Right atrium auricular region (tissue), 2 donors: ENCODE results near the gene TLE3. TPM values are rescaled to one million over a fixed set of nuclear protein-coding genes. Genes with fewer than 3 reads are reported as not detected.

Experiments used
- DNase-seq: peaks from one replicate; pipeline ENCODE4 v3.0.0-alpha.2; 2019; ENCODE audit warnings: low spot score
- H3K27ac ChIP-seq, 2 donors: fragments of 200-600 bp; sonication (generic); 1 replicate in 1 of 2; 2 replicates in 1 of 2; pipeline ENCODE4 v1.5.1; 2016 to 2019
- H3K27me3 ChIP-seq, 2 donors: fragments of 200-600 bp; sonication (generic); one replicate each; pipeline versions ENCODE4 v1.5.1 to v1.6.0; 2017 to 2019
- H3K36me3 ChIP-seq: fragments of 200-600 bp; sonication (generic); one replicate; pipeline ENCODE4 v1.5.1; 2016
- H3K4me1 ChIP-seq, 2 donors: fragments of 200-600 bp; sonication (generic); one replicate each; pipeline versions ENCODE4 v1.5.1 to v1.6.0; 2017 to 2019
- H3K4me3 ChIP-seq, 2 donors: fragments of 200-600 bp; sonication (generic); 1 replicate in 1 of 2; 2 replicates in 1 of 2; pipeline ENCODE4 v1.5.1; 2017 to 2019; ENCODE audit warnings: mild to moderate bottlenecking in 1 of 2, moderate library complexity in 1 of 2
- H3K9me3 ChIP-seq, 2 donors: fragments of 200-600 bp; sonication (generic); one replicate each; pipeline ENCODE4 v1.5.1; 2019
- CTCF ChIP-seq, 2 donors: fragments of 200-600 bp; sonication (generic); IDR thresholded peaks; one replicate each; pipeline ENCODE4 v1.5.1; 2019; ENCODE audit warnings: antibody characterized with exemption in 2 of 2
- total RNA-seq, 2 donors: library from RNA; depleted of rRNA; stranded (reverse); fragments of >200 nt; gene quantifications; one replicate each; pipeline ENCODE4 v1.1.0, GENCODE V29; 2016

The TLE3 gene
- total RNA-seq, 2 donors from 2014 or later = 23.3 to 61.7 TPM

- no peak for TF ChIP-seq CTCF (IDR thresholded peaks at IDR 0.05)
- no peaks in the 10 kb centered on the region for H3K27me3 ChIP-seq
- no peaks in the 10 kb centered on the region for H3K9me3 ChIP-seq
- H3K36me3 ChIP-seq = no peaks in the 10 kb centered on the region
- DNase-seq = peak; percentile 81
- H3K4me3 ChIP-seq = no peak overlapping the region
- peaks cover 0 to 16% of the 10 kb centered on the region in 2 donors for H3K4me1 ChIP-seq
- H3K27ac ChIP-seq = no peak overlapping the region
Measured at GRCh38 chr15:70121624-70122302, 24.0 kb upstream of the TLE3 start.

- H3K9me3 ChIP-seq = no peaks in the 10 kb centered on the region
- TF ChIP-seq CTCF (IDR thresholded peaks at IDR 0.05) = no peak
- peaks cover 0 to 9% of the 10 kb centered on the region in 2 donors for H3K4me1 ChIP-seq
- DNase-seq = no peak
- no peaks in the 10 kb centered on the region for H3K27me3 ChIP-seq
- no peak overlapping the region for H3K4me3 ChIP-seq
- H3K27ac ChIP-seq = no peak overlapping the region
- H3K36me3 ChIP-seq = no peaks in the 10 kb centered on the region
Measured at GRCh38 chr15:70120958-70121623, 23.4 kb upstream of the TLE3 start.

DNA sequence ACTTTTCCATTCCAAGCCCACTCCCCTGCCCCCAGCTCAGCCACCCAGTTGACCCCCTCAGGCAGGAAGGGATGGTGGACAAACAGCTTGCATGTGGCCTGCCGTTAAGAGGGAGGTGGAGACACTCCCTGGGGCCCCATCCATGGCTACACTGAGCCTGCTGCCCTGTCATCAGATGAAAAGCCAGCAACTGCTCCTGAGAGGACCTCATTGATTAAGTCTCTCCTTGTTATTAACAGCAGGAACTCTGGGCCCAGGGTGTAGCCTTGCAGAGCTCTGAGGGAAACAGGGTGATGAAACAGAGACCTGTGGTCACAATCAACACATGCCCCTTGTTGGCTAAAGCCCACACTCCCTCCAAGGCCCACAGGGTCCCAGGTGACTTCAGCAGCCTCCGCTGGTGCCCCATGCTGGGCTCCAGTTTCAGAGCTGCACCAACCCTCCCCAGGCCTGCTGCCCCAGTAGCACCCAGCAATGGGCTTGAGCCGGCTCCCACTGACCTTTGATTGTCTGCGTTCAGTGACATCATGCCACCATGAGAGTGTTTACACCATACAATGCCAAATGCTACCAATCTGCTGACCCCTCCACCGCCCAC lies 22.3 kb upstream of the TLE3 start:
- TF ChIP-seq CTCF (IDR thresholded peaks at IDR 0.05) = no peak
- H3K27ac ChIP-seq = no peak overlapping the region
- no peak for DNase-seq
- H3K36me3 ChIP-seq = no peaks in the 10 kb centered on the region
- no peaks in the 10 kb centered on the region for H3K9me3 ChIP-seq
- H3K27me3 ChIP-seq = no peaks in the 10 kb centered on the region
- H3K4me3 ChIP-seq = no peak overlapping the region
- peaks cover 0 to 9% of the 10 kb centered on the region in 2 donors for H3K4me1 ChIP-seq

- Histone ChIP-seq H3K4me3 (no peak overlapping the region), H3K27ac (no peak overlapping the region), H3K9me3 (no peaks in the 10 kb centered on the region), H3K36me3 (no peaks in the 10 kb centered on the region), H3K27me3 (no peaks in the 10 kb centered on the region), H3K4me1 (peaks cover 0 to 9% of the 10 kb centered on the region in 2 donors)
- no peak for DNase-seq
- TF ChIP-seq CTCF (IDR thresholded peaks at IDR 0.05) = no peak
Measured at GRCh38 chr15:70118599-70118998, 20.9 kb upstream of the TLE3 start.

GRCh38 chr15:70116317-70116716 lies 18.6 kb upstream of the TLE3 start:
- no peaks in the 10 kb centered on the region for H3K27me3 ChIP-seq
- H3K27ac ChIP-seq = no peak overlapping the region
- H3K4me1 ChIP-seq = peaks cover 0 to 18% of the 10 kb centered on the region in 2 donors
- no peak for DNase-seq
- no peak overlapping the region for H3K4me3 ChIP-seq
- TF ChIP-seq CTCF (IDR thresholded peaks at IDR 0.05) = no peak
- H3K36me3 ChIP-seq = no peaks in the 10 kb centered on the region
- H3K9me3 ChIP-seq = no peaks in the 10 kb centered on the region
